Upper lobe of left lung (tissue), 6 donors: Measurements from ENCODE around the gene RXRB. TPM values are rescaled to one million over a fixed set of nuclear protein-coding genes. Genes with fewer than 3 reads are reported as not detected.

Source experiments
- ATAC-seq, 2 donors: fragments of 200-7000 bp; cut with Tn5 transposase; one replicate each; pipeline ENCODE4 v1.9.1; 2022; ENCODE audit warnings: mild to moderate bottlenecking in 2 of 2, moderate library complexity in 2 of 2; ENCODE audit not compliant: low FRiP score in 2 of 2
- DNase-seq, 2 donors: peaks; one replicate each; pipeline ENCODE4 v3.0.0-alpha.2; 2019 to 2020
- H3K27ac ChIP-seq, 4 donors: fragments of 200-600 bp; sonication (generic); one replicate each; pipeline ENCODE4 v1.5.1; 2016 to 2019
- H3K27me3 ChIP-seq, 4 donors: fragments of 200-600 bp; sonication (generic); one replicate each; pipeline ENCODE4 v1.5.1; 2017 to 2019
- H3K36me3 ChIP-seq, 4 donors: fragments of 200-600 bp; sonication (generic); one replicate each; pipeline ENCODE4 v1.5.1; 2016 to 2019
- H3K4me1 ChIP-seq, 4 donors: fragments of 200-600 bp; sonication (generic); one replicate each; pipeline ENCODE4 v1.5.1; 2018 to 2019
- H3K4me3 ChIP-seq, 4 donors: fragments of 200-600 bp; sonication (generic); one replicate each; pipeline ENCODE4 v1.5.1; 2017 to 2019; ENCODE audit warnings: mild to moderate bottlenecking in 2 of 4, moderate library complexity in 1 of 4
- H3K9me3 ChIP-seq, 4 donors: fragments of 200-600 bp; sonication (generic); one replicate each; pipeline ENCODE4 v1.5.1; 2018 to 2019
- CTCF ChIP-seq, 6 experiments: fragments of 450-650 bp in 4 of 6; fragments of 200-600 bp in 2 of 6; sonication (generic) in 2 of 6; IDR thresholded peaks; one replicate each; pipeline ENCODE4 v1.5.1; 2016 to 2019; ENCODE audit warnings: antibody characterized with exemption in 6 of 6
- EP300 ChIP-seq, 4 donors: sonication (generic); formaldehyde crosslinking; IDR thresholded peaks; one replicate each; pipeline ENCODE4 v1.5.1; 2017; ENCODE audit warnings: antibody characterized with exemption in 4 of 4, control low read depth in 2 of 4
- POLR2A ChIP-seq, 4 donors: fragments of 450-650 bp; IDR thresholded peaks; one replicate each; pipeline ENCODE4 v1.5.1; 2016 to 2017; ENCODE audit warnings: antibody characterized with exemption in 4 of 4, mild to moderate bottlenecking in 2 of 4
- POLR2AphosphoS5 ChIP-seq, 2 donors: sonication (generic); formaldehyde crosslinking; IDR thresholded peaks; one replicate each; pipeline ENCODE4 v1.5.1; 2017; ENCODE audit warnings: antibody characterized with exemption in 2 of 2
- WGBS, 2 donors: methylation state at CpG; one replicate each; pipeline ENCODE4 v1.1.5; 2017 to 2018; 5-methylcytosine and 5-hydroxymethylcytosine counted together
- total RNA-seq, 6 donors: library from RNA; depleted of rRNA in 4 of 6; stranded (reverse); fragments of >200 nt in 4 of 6; gene quantifications; one replicate each; pipeline versions ENCODE4 v1.1.0 to v1.2.1, GENCODE V29; 2016 to 2021
- donor health status: DM: no; HTN: no; CAD: no; lungs with moderate emphysema.
- donor health status: DM: no; HTN: yes; CAD: no; lungs with severe emphysema.

RXRB gene
- total RNA-seq, 6 donors from 2014 or later, result 19.3 to 67.1 (median 48.4) TPM

GRCh38 chr6:33185190-33185589 is 15.3 kb downstream of the RXRB start:
- H3K27me3 ChIP-seq, result no peaks in the 10 kb centered on the region
- DNase-seq, result peak in 1 of 2 donors; percentile 49
- H3K9me3 ChIP-seq, result no peaks in the 10 kb centered on the region
- TF ChIP-seq CTCF (IDR thresholded peaks at IDR 0.05) (no peak), EP300 (IDR thresholded peaks at IDR 0.05) (no peak), POLR2A (IDR thresholded peaks at IDR 0.05) (no peak), POLR2AphosphoS5 (IDR thresholded peaks at IDR 0.05) (no peak)
- no peak for ATAC-seq
- H3K4me1 ChIP-seq, result peaks cover 0 to 6% (median 5%) of the 10 kb centered on the region in 4 donors
- H3K36me3 ChIP-seq, result no peaks in the 10 kb centered on the region
- 81 to 82% methylated on average over 5 to 9 of the region's 9 CpGs for WGBS, 2 donors
- no peak overlapping the region for H3K27ac ChIP-seq
- H3K4me3 ChIP-seq, result no peak overlapping the region

DNA sequence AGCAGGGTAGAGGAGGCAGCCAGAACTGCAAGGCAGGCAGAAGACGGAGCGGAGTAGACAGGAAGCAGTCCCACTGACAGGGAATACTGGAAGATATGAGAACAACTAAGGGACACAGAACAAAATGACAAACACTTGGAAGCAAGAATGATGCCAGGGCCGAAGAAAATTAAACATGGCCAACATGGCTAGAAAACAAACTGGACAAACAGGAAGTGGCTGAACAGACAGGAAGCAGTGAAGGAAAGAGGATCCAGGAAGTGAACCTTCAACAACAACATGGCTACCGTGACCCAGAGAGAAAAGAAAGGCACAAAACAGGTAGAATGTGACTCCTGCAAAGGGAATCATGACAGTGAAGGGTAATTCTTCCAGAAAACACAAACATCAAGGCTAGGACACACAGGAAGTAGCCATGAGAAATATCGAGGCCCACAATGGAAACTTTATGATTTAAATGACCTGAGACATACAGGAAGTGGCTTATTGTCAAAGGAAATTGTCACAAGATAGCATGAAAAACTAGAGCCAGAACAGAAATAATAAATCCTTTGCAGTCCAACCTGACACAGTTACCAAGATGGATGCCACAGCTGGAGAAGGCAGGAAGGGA is 17.3 kb downstream of the RXRB start:
- H3K27ac ChIP-seq, result peak overlapping the region in 1 of 4 donors; percentile 2
- no peak for ATAC-seq

DNA sequence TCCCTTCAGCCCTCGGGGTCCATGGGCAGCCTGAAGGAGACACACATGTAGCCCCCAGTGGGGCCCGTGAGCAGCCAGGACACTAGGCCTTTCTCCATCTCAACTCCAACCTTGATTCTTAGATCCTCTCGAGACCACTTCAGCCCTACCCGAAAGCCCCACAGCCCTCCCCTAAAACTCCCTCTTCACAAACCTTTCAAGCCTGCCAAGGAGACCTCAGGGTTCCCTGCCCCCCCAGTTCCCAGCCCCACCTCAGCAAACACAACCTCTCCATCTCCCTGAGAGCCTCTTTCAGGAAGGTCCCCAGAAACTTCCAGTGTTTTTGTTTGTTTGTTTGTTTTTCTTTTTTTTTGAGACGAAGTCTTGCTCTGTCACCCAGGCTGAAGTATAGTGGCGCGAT is 19.3 kb downstream of the RXRB start:
- Histone ChIP-seq H3K27me3 (no peaks in the 10 kb centered on the region), H3K36me3 (no peaks in the 10 kb centered on the region), H3K9me3 (no peaks in the 10 kb centered on the region), H3K27ac (no peak overlapping the region), H3K4me3 (no peak overlapping the region), H3K4me1 (peaks cover 0 to 6% (median 5%) of the 10 kb centered on the region in 4 donors)
- TF ChIP-seq CTCF (IDR thresholded peaks at IDR 0.05) (no peak), POLR2A (IDR thresholded peaks at IDR 0.05) (no peak), POLR2AphosphoS5 (IDR thresholded peaks at IDR 0.05) (no peak), EP300 (IDR thresholded peaks at IDR 0.05) (no peak)
- DNase-seq (no peak), ATAC-seq (no peak)
- 69 to 81% methylated on average over 7 of the region's 7 CpGs for WGBS, 2 donors

More for the DNA sequence above, 17.3 kb downstream of the RXRB start:
- no peaks in the 10 kb centered on the region for H3K27me3 ChIP-seq
- H3K9me3 ChIP-seq, result no peaks in the 10 kb centered on the region
- 61 to 65% methylated on average over 5 of the region's 5 CpGs for WGBS, 2 donors
- H3K4me3 ChIP-seq, result no peak overlapping the region
- peaks cover 0 to 6% (median 5%) of the 10 kb centered on the region in 4 donors for H3K4me1 ChIP-seq
- no peak for DNase-seq
- H3K36me3 ChIP-seq, result no peaks in the 10 kb centered on the region
- no peak for TF ChIP-seq POLR2AphosphoS5 (IDR thresholded peaks at IDR 0.05)
- TF ChIP-seq EP300 (IDR thresholded peaks at IDR 0.05), result no peak
- no peak for TF ChIP-seq CTCF (IDR thresholded peaks at IDR 0.05)
- TF ChIP-seq POLR2A (IDR thresholded peaks at IDR 0.05), result no peak

DNA sequence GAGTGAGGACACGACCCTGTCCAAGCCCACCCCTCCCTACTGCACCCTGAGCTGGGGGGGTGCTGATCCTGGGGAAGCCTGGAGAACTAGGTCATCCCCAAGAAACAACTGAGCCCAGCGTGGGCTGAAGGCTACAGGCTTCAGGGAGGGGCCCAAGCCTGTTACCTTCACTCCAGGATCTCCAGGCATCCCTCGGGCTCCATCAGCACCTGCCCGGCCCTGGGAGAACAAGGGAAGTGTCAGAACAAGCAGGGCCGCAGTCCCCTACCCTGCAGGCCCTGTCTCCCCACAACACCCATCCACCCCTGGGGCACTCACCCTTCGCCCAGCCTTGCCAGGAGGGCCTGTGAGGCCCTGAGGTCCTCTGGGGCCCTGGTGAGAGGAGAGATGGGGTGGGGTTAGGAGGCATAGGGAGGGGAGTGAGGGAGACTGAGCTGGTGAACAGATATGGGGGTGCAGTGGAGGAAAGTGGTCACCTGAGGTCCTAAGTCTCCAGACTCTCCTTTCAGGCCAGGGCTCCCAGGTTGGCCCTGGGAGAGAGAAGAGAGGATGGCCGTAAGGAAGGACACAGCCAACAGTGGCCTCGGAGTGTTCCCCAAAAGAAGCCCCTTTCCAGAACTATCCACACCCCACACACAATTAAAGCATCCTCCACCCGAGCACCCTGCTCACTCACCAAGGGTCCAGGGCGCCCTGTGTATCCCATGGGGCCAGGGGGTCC is 21.6 kb downstream of the RXRB start:
- no peak for ATAC-seq
- Histone ChIP-seq H3K36me3 (no peaks in the 10 kb centered on the region), H3K9me3 (no peaks in the 10 kb centered on the region), H3K4me1 (peaks cover 0 to 6% (median 5%) of the 10 kb centered on the region in 4 donors), H3K27ac (no peak overlapping the region), H3K4me3 (no peak overlapping the region), H3K27me3 (no peaks in the 10 kb centered on the region)
- TF ChIP-seq CTCF (IDR thresholded peaks at IDR 0.05) (no peak), POLR2AphosphoS5 (IDR thresholded peaks at IDR 0.05) (no peak), POLR2A (IDR thresholded peaks at IDR 0.05) (no peak), EP300 (IDR thresholded peaks at IDR 0.05) (no peak)
- WGBS, 2 donors, result 79 to 89% methylated on average over 4 to 10 of the region's 10 CpGs
- DNase-seq, result peak in 1 of 2 donors; percentile 36
